HEK293 (cell line): ENCODE results near the gene LXN.

Experiments used
- BCL11A ChIP-seq: fragments of 450-650 bp; formaldehyde crosslinking; IDR thresholded peaks from 2 replicates; pipeline ENCODE4 v1.5.1; 2016; ENCODE audit warnings: low read depth, missing biosample characterization, missing genetic modification characterization
- GFI1B ChIP-seq: fragments of 450-650 bp; formaldehyde crosslinking; IDR thresholded peaks from 2 replicates; pipeline ENCODE4 v1.5.1; 2016; ENCODE audit warnings: missing biosample characterization, missing genetic modification characterization
- GLI4 ChIP-seq: fragments of 450-650 bp; formaldehyde crosslinking; IDR thresholded peaks from 2 replicates; pipeline ENCODE4 v1.5.1; 2016; ENCODE audit warnings: missing biosample characterization, missing genetic modification characterization
- KLF16 ChIP-seq: fragments of 450-650 bp; formaldehyde crosslinking; IDR thresholded peaks from 2 replicates; pipeline ENCODE4 v1.5.1; 2017; ENCODE audit warnings: missing biosample characterization, missing genetic modification characterization
- KLF7 ChIP-seq: fragments of 450-650 bp; formaldehyde crosslinking; IDR thresholded peaks from 2 replicates; pipeline ENCODE4 v1.5.1; 2016; ENCODE audit warnings: missing biosample characterization, missing genetic modification characterization, borderline replicate concordance
- SCRT1 ChIP-seq: fragments of 450-650 bp; formaldehyde crosslinking; IDR thresholded peaks from 2 replicates; pipeline ENCODE4 v1.5.1; 2016; ENCODE audit warnings: missing biosample characterization, missing genetic modification characterization, borderline replicate concordance
- SP2 ChIP-seq: fragments of 450-650 bp; formaldehyde crosslinking; IDR thresholded peaks from 2 replicates; pipeline ENCODE4 v1.5.1; 2016; ENCODE audit warnings: missing biosample characterization, missing genetic modification characterization
- TRIM28 ChIP-seq: IDR thresholded peaks from 2 replicates; pipeline ENCODE4 v1.6.1; 2011; ENCODE audit warnings: low read length, control low read depth, borderline replicate concordance
- ZBTB21 ChIP-seq: fragments of 450-650 bp; formaldehyde crosslinking; IDR thresholded peaks from 2 replicates; pipeline ENCODE4 v1.5.1; 2017; ENCODE audit warnings: missing biosample characterization, missing genetic modification characterization
- ZFHX2 ChIP-seq: fragments of 450-650 bp; formaldehyde crosslinking; conservative IDR thresholded peaks from 2 replicates; pipeline ENCODE4 v1.5.1; 2016; ENCODE audit warnings: missing biosample characterization, missing genetic modification characterization
- ZFP41 ChIP-seq: fragments of 450-650 bp; formaldehyde crosslinking; IDR thresholded peaks from 2 replicates; pipeline ENCODE4 v1.5.1; 2016; ENCODE audit warnings: missing biosample characterization, missing genetic modification characterization, borderline replicate concordance
- ZNF10 ChIP-seq: fragments of 450-650 bp; formaldehyde crosslinking; IDR thresholded peaks from 2 replicates; pipeline ENCODE4 v1.5.1; 2017; ENCODE audit warnings: missing biosample characterization, missing genetic modification characterization
- ZNF132 ChIP-seq: fragments of 450-650 bp; formaldehyde crosslinking; IDR thresholded peaks from 2 replicates; pipeline ENCODE4 v1.5.1; 2017; ENCODE audit warnings: missing biosample characterization, missing genetic modification characterization, borderline replicate concordance
- ZNF202 ChIP-seq: fragments of 450-650 bp; formaldehyde crosslinking; IDR thresholded peaks from 2 replicates; pipeline ENCODE4 v1.5.1; 2016; ENCODE audit warnings: missing biosample characterization, missing genetic modification characterization, borderline replicate concordance
- ZNF221 ChIP-seq: fragments of 450-650 bp; formaldehyde crosslinking; IDR thresholded peaks from 2 replicates; pipeline ENCODE4 v1.5.1; 2017; ENCODE audit warnings: missing biosample characterization, missing genetic modification characterization, borderline replicate concordance
- ZNF354C ChIP-seq: fragments of 450-650 bp; formaldehyde crosslinking; IDR thresholded peaks from 2 replicates; pipeline ENCODE4 v1.5.1; 2016; ENCODE audit warnings: missing biosample characterization, missing genetic modification characterization, low read depth, borderline replicate concordance
- ZNF37A ChIP-seq: fragments of 450-650 bp; IDR thresholded peaks from 2 replicates; pipeline ENCODE4 v1.5.1; 2018; ENCODE audit warnings: missing biosample characterization, missing genetic modification characterization
- ZNF501 ChIP-seq: fragments of 450-650 bp; formaldehyde crosslinking; IDR thresholded peaks from 2 replicates; pipeline ENCODE4 v1.5.1; 2016; ENCODE audit warnings: missing biosample characterization, missing genetic modification characterization
- ZNF530 ChIP-seq: fragments of 450-650 bp; formaldehyde crosslinking; IDR thresholded peaks from 2 replicates; pipeline ENCODE4 v1.5.1; 2016; ENCODE audit warnings: low read depth, missing biosample characterization, missing genetic modification characterization
- ZNF629 ChIP-seq: fragments of 450-650 bp; formaldehyde crosslinking; IDR thresholded peaks from 2 replicates; pipeline ENCODE4 v1.5.1; 2017; ENCODE audit warnings: missing biosample characterization, missing genetic modification characterization
- ZNF747 ChIP-seq: fragments of 450-650 bp; formaldehyde crosslinking; IDR thresholded peaks from 2 replicates; pipeline ENCODE4 v1.5.1; 2016; ENCODE audit warnings: missing biosample characterization, missing genetic modification characterization
- ZNF777 ChIP-seq: fragments of 450-650 bp; formaldehyde crosslinking; IDR thresholded peaks from 2 replicates; pipeline ENCODE4 v1.5.1; 2017; ENCODE audit warnings: missing biosample characterization, missing genetic modification characterization, borderline replicate concordance
- TF ChIP-seq, protein P1 (sequence below): fragments of 450-650 bp; formaldehyde crosslinking; IDR thresholded peaks from 2 replicates; pipeline ENCODE4 v1.5.1; 2016; ENCODE audit warnings: missing biosample characterization, missing genetic modification characterization
- TF ChIP-seq, protein P2 (sequence below): fragments of 450-650 bp; formaldehyde crosslinking; IDR thresholded peaks from 2 replicates; pipeline ENCODE4 v1.5.1; 2016; ENCODE audit warnings: missing biosample characterization, missing genetic modification characterization, borderline replicate concordance
- TF ChIP-seq, protein P3 (sequence below): fragments of 450-650 bp; formaldehyde crosslinking; IDR thresholded peaks from 2 replicates; pipeline ENCODE4 v1.5.1; 2016; ENCODE audit warnings: missing biosample characterization, missing genetic modification characterization, borderline replicate concordance
- TF ChIP-seq, protein P4 (sequence below): fragments of 450-650 bp; formaldehyde crosslinking; IDR thresholded peaks from 2 replicates; pipeline ENCODE4 v1.5.0; 2017; ENCODE audit warnings: missing biosample characterization, missing genetic modification characterization, borderline replicate concordance

LXN gene

DNA sequence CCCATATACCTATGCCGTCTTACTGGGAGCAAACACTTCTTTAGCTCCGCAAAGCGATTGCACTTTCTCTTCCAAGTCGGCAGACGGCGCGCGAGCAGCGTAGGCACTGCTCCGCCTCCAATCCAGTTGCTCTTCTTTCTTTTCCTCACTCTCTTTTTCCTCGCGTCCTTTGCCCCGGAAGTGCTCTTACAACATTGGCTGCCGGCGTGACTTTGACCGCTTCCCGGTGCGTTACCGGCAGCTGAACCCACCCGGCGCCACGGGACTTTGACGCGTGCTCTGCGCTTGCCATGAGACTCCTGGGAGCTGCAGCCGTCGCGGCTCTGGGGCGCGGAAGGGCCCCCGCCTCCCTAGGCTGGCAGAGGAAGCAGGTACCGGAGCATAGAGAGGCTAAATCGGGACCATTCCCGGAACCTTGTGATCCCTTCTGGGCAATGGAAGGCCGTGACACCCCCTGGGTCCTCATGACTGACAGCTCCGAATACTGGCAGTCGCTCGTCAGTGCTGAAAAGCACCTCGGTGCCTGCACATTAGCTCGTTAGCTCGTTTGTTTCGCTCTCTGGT, 28.0 kb downstream of the LXN start, which contains the start of gene GFM1 (continued):
- TF ChIP-seq, protein P1, sequence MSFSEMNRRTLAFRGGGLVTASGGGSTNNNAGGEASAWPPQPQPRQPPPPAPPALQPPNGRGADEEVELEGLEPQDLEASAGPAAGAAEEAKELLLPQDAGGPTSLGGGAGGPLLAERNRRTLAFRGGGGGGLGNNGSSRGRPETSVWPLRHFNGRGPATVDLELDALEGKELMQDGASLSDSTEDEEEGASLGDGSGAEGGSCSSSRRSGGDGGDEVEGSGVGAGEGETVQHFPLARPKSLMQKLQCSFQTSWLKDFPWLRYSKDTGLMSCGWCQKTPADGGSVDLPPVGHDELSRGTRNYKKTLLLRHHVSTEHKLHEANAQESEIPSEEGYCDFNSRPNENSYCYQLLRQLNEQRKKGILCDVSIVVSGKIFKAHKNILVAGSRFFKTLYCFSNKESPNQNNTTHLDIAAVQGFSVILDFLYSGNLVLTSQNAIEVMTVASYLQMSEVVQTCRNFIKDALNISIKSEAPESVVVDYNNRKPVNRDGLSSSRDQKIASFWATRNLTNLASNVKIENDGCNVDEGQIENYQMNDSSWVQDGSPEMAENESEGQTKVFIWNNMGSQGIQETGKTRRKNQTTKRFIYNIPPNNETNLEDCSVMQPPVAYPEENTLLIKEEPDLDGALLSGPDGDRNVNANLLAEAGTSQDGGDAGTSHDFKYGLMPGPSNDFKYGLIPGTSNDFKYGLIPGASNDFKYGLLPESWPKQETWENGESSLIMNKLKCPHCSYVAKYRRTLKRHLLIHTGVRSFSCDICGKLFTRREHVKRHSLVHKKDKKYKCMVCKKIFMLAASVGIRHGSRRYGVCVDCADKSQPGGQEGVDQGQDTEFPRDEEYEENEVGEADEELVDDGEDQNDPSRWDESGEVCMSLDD (tag by site-specific recombination): no peak
- TF ChIP-seq GLI4: no peak
- TF ChIP-seq TRIM28: peak; percentile 53
- TF ChIP-seq ZNF132 (tag by site-specific recombination): no peak
- no peak for TF ChIP-seq ZFP41 (tag by site-specific recombination)
- no peak for TF ChIP-seq BCL11A (tag by site-specific recombination)
- no peak for TF ChIP-seq ZNF354C (tag by site-specific recombination)
- TF ChIP-seq ZNF37A (tag by site-specific recombination): no peak
- no peak for TF ChIP-seq KLF16
- TF ChIP-seq, protein P2, sequence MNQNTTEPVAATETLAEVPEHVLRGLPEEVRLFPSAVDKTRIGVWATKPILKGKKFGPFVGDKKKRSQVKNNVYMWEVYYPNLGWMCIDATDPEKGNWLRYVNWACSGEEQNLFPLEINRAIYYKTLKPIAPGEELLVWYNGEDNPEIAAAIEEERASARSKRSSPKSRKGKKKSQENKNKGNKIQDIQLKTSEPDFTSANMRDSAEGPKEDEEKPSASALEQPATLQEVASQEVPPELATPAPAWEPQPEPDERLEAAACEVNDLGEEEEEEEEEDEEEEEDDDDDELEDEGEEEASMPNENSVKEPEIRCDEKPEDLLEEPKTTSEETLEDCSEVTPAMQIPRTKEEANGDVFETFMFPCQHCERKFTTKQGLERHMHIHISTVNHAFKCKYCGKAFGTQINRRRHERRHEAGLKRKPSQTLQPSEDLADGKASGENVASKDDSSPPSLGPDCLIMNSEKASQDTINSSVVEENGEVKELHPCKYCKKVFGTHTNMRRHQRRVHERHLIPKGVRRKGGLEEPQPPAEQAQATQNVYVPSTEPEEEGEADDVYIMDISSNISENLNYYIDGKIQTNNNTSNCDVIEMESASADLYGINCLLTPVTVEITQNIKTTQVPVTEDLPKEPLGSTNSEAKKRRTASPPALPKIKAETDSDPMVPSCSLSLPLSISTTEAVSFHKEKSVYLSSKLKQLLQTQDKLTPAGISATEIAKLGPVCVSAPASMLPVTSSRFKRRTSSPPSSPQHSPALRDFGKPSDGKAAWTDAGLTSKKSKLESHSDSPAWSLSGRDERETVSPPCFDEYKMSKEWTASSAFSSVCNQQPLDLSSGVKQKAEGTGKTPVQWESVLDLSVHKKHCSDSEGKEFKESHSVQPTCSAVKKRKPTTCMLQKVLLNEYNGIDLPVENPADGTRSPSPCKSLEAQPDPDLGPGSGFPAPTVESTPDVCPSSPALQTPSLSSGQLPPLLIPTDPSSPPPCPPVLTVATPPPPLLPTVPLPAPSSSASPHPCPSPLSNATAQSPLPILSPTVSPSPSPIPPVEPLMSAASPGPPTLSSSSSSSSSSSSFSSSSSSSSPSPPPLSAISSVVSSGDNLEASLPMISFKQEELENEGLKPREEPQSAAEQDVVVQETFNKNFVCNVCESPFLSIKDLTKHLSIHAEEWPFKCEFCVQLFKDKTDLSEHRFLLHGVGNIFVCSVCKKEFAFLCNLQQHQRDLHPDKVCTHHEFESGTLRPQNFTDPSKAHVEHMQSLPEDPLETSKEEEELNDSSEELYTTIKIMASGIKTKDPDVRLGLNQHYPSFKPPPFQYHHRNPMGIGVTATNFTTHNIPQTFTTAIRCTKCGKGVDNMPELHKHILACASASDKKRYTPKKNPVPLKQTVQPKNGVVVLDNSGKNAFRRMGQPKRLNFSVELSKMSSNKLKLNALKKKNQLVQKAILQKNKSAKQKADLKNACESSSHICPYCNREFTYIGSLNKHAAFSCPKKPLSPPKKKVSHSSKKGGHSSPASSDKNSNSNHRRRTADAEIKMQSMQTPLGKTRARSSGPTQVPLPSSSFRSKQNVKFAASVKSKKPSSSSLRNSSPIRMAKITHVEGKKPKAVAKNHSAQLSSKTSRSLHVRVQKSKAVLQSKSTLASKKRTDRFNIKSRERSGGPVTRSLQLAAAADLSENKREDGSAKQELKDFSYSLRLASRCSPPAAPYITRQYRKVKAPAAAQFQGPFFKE (tag by site-specific recombination): no peak
- TF ChIP-seq ZNF202 (tag by site-specific recombination): no peak
- TF ChIP-seq ZNF530: no peak
- TF ChIP-seq ZNF10 (tag by site-specific recombination): no peak; the same call in 1 of the 2 replicates
- TF ChIP-seq ZNF221 (tag by site-specific recombination): no peak
- TF ChIP-seq SCRT1 (tag by site-specific recombination): no peak
- peak; percentile 87 for TF ChIP-seq ZNF501
- TF ChIP-seq ZFHX2: 0 out of 2 replicates have a peak, but pooled peaks have one; percentile 40
- no peak for TF ChIP-seq ZNF747 (tag by site-specific recombination)
- TF ChIP-seq KLF7 (tag by site-specific recombination): peak; percentile 46; the same call in 1 of the 2 replicates
- TF ChIP-seq ZNF629 (tag by site-specific recombination): peak; percentile 80
- TF ChIP-seq, protein P3, sequence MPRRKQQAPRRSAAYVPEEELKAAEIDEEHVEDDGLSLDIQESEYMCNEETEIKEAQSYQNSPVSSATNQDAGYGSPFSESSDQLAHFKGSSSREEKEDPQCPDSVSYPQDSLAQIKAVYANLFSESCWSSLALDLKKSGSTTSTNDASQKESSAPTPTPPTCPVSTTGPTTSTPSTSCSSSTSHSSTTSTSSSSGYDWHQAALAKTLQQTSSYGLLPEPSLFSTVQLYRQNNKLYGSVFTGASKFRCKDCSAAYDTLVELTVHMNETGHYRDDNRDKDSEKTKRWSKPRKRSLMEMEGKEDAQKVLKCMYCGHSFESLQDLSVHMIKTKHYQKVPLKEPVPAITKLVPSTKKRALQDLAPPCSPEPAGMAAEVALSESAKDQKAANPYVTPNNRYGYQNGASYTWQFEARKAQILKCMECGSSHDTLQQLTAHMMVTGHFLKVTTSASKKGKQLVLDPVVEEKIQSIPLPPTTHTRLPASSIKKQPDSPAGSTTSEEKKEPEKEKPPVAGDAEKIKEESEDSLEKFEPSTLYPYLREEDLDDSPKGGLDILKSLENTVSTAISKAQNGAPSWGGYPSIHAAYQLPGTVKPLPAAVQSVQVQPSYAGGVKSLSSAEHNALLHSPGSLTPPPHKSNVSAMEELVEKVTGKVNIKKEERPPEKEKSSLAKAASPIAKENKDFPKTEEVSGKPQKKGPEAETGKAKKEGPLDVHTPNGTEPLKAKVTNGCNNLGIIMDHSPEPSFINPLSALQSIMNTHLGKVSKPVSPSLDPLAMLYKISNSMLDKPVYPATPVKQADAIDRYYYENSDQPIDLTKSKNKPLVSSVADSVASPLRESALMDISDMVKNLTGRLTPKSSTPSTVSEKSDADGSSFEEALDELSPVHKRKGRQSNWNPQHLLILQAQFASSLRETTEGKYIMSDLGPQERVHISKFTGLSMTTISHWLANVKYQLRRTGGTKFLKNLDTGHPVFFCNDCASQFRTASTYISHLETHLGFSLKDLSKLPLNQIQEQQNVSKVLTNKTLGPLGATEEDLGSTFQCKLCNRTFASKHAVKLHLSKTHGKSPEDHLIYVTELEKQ (tag by site-specific recombination): peak; percentile 19; the same call in 1 of the 2 replicates
- TF ChIP-seq, protein P4, sequence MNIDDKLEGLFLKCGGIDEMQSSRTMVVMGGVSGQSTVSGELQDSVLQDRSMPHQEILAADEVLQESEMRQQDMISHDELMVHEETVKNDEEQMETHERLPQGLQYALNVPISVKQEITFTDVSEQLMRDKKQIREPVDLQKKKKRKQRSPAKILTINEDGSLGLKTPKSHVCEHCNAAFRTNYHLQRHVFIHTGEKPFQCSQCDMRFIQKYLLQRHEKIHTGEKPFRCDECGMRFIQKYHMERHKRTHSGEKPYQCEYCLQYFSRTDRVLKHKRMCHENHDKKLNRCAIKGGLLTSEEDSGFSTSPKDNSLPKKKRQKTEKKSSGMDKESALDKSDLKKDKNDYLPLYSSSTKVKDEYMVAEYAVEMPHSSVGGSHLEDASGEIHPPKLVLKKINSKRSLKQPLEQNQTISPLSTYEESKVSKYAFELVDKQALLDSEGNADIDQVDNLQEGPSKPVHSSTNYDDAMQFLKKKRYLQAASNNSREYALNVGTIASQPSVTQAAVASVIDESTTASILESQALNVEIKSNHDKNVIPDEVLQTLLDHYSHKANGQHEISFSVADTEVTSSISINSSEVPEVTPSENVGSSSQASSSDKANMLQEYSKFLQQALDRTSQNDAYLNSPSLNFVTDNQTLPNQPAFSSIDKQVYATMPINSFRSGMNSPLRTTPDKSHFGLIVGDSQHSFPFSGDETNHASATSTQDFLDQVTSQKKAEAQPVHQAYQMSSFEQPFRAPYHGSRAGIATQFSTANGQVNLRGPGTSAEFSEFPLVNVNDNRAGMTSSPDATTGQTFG (tag by site-specific recombination): no peak
- TF ChIP-seq GFI1B (tag by site-specific recombination): no peak
- peak; percentile 86 for TF ChIP-seq SP2 (tag by site-specific recombination)
- TF ChIP-seq ZBTB21 (tag by site-specific recombination): no peak
- TF ChIP-seq ZNF777 (tag by site-specific recombination): no peak
